Panc1 (cell line): ENCODE results near the gene AGAP1. TPM values are rescaled to one million over a fixed set of nuclear protein-coding genes. Genes with fewer than 3 reads are reported as not detected.

Source experiments
- ATAC-seq: fragments of 200-7000 bp; cut with Tn5 transposase; 2 replicates; pipeline ENCODE4 v1.9.1; 2020; ENCODE audit warnings: mild to moderate bottlenecking, moderate library complexity
- BruUV-seq: library from RNA; stranded (reverse); fragments of 400-500 nt; replicated peaks from 2 replicates; lab custom pipeline; 2021; lab: Mats Ljungman, UMichigan
- CTCF ChIA-PET: fragments of 300-600 bp; sonication (Branson Sonifier 250); formaldehyde crosslinking; loops from one replicate; lab custom pipeline; 2022; ENCODE audit warnings: antibody characterized with exemption; lab: Charles Lee
- POLR2A ChIA-PET: fragments of 300-600 bp; sonication (Branson Sonifier 250); formaldehyde crosslinking; loops from one replicate; lab custom pipeline; 2022; ENCODE audit warnings: antibody characterized with exemption; lab: Charles Lee
- DNase-seq: peaks from one replicate; pipeline ENCODE4 v3.0.0-alpha.2; 2010; ENCODE audit warnings: low read depth, low spot score
- H3K27ac ChIP-seq: 2 replicates; pipeline ENCODE4 v1.5.1; 2011; ENCODE audit warnings: mild to moderate bottlenecking, low read length, inconsistent platforms
- H3K27me3 ChIP-seq: fragments of 200-500 bp; sonication (Bioruptor generic); 2 replicates; pipeline ENCODE4 v1.6.0; 2014; ENCODE audit warnings: low read length, inconsistent platforms; ENCODE audit not compliant: control insufficient read depth, insufficient read depth
- H3K36me3 ChIP-seq: fragments of 200-500 bp; sonication (Bioruptor generic); 2 replicates; pipeline ENCODE4 v1.5.1; 2014; ENCODE audit warnings: inconsistent platforms, mild to moderate bottlenecking, low read length, moderate library complexity; ENCODE audit not compliant: control insufficient read depth, insufficient read depth
- H3K4me1 ChIP-seq: 2 replicates; pipeline ENCODE4 v1.5.1; 2011; ENCODE audit warnings: inconsistent platforms, mild to moderate bottlenecking, low read length, moderate library complexity; ENCODE audit not compliant: control insufficient read depth, insufficient read depth
- H3K4me3 ChIP-seq, 2 experiments: 2 replicates each; pipeline ENCODE4 v1.5.1; 2011 to 2012; ENCODE audit warnings: low read depth in 2 of 2, low read length in 2 of 2, mild to moderate bottlenecking in 2 of 2, inconsistent platforms in 1 of 2, moderate library complexity in 1 of 2
- H3K9me3 ChIP-seq: fragments of 200-500 bp; sonication (Bioruptor generic); 2 replicates; pipeline ENCODE4 v1.5.1; 2014; ENCODE audit warnings: low read depth, mild to moderate bottlenecking, inconsistent platforms, low read length, moderate library complexity; ENCODE audit not compliant: control insufficient read depth, insufficient read depth
- CTCF ChIP-seq: fragments of 450-650 bp; IDR thresholded peaks from 2 replicates; pipeline ENCODE4 v1.5.1; 2017; ENCODE audit warnings: mild to moderate bottlenecking
- POLR2AphosphoS5 ChIP-seq: IDR thresholded peaks from 2 replicates; pipeline ENCODE4 v1.6.1; 2012; ENCODE audit warnings: mild to moderate bottlenecking, low read depth, low read length, moderate library complexity
- SIN3A ChIP-seq: IDR thresholded peaks from 2 replicates; pipeline ENCODE4 v1.6.1; 2012; ENCODE audit warnings: low read depth, mild to moderate bottlenecking, low read length, moderate library complexity, borderline replicate concordance; ENCODE audit not compliant: insufficient read depth
- TCF7L2 ChIP-seq: IDR thresholded peaks from 2 replicates; pipeline ENCODE4 v1.6.1; 2011; ENCODE audit warnings: mild to moderate bottlenecking, low read depth, low read length, inconsistent platforms
- in situ Hi-C: cut with HindIII; loops from 2 replicates; pipeline ENCODE4 v1.10.0; 2016; ENCODE audit warnings: low sequenced_read_pairs, low pct_unique_long_range_greater_than_20kb
- intact Hi-C: fragments of 100-400 bp; cut with micrococcal nuclease; formaldehyde crosslinking; loops from one replicate; pipeline ENCODE4 v1.10.0; 2022; ENCODE audit not compliant: unreplicated experiment
- total RNA-seq: library from RNA; stranded (reverse); gene quantifications from one replicate; pipeline ENCODE4 v1.2.1, GENCODE V29; 2021; ENCODE audit not compliant: unreplicated experiment
- TF ChIP-seq, protein P1 (sequence below), 2 experiments: IDR thresholded peaks; 2 replicates each; pipeline ENCODE4 v1.6.1; 2011 to 2012; ENCODE audit warnings: low read depth in 2 of 2, control low read depth in 1 of 2, low read length in 1 of 2, mild to moderate bottlenecking in 1 of 2, moderate library complexity in 1 of 2; ENCODE audit not compliant: insufficient read depth in 1 of 2

AGAP1 gene
- total RNA-seq, 1 experiment from 2014 or later = 38.9 TPM

DNA sequence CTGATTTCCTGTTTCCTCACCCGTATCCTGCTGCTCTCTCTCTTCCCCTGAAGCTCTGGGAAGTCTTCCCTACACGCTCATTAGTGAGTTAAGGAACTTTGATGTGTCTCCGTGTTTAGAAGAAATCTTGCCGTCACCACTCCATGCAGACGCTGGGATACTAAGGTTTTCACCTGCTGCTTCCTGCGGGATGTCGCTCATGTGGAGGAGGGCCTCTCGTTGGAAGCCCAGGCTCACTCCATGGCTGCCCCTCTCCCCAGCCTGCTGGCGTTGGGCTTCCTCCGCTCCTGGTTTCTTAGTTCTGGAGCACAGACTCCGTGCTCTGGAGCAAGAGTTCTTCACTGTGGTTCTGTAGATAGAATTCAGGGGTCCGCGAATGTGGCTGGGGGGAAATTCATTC lies 348.0 kb downstream of the AGAP1 start:
- Histone ChIP-seq H3K36me3 (no peaks in the 10 kb centered on the region), H3K4me1 (no peaks in the 10 kb centered on the region), H3K27me3 (no peaks in the 10 kb centered on the region), H3K4me3 (no peak overlapping the region), H3K27ac (no peak overlapping the region), H3K9me3 (no peaks in the 10 kb centered on the region)
- in situ Hi-C loops (no loop called here), intact Hi-C loops (no loop called here)
- ChIA-PET POLR2A (no interaction called here), CTCF (no interaction called here)
- DNase-seq (no peak), ATAC-seq (no peak)
- BruUV-seq = no TSS peak
- TF ChIP-seq POLR2AphosphoS5 (no peak), CTCF (no peak), TCF7L2 (no peak), SIN3A (no peak)
- TF ChIP-seq, protein P1, sequence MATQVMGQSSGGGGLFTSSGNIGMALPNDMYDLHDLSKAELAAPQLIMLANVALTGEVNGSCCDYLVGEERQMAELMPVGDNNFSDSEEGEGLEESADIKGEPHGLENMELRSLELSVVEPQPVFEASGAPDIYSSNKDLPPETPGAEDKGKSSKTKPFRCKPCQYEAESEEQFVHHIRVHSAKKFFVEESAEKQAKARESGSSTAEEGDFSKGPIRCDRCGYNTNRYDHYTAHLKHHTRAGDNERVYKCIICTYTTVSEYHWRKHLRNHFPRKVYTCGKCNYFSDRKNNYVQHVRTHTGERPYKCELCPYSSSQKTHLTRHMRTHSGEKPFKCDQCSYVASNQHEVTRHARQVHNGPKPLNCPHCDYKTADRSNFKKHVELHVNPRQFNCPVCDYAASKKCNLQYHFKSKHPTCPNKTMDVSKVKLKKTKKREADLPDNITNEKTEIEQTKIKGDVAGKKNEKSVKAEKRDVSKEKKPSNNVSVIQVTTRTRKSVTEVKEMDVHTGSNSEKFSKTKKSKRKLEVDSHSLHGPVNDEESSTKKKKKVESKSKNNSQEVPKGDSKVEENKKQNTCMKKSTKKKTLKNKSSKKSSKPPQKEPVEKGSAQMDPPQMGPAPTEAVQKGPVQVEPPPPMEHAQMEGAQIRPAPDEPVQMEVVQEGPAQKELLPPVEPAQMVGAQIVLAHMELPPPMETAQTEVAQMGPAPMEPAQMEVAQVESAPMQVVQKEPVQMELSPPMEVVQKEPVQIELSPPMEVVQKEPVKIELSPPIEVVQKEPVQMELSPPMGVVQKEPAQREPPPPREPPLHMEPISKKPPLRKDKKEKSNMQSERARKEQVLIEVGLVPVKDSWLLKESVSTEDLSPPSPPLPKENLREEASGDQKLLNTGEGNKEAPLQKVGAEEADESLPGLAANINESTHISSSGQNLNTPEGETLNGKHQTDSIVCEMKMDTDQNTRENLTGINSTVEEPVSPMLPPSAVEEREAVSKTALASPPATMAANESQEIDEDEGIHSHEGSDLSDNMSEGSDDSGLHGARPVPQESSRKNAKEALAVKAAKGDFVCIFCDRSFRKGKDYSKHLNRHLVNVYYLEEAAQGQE (IDR thresholded peaks at IDR 0.05; ENCODE audit: insufficient read depth in 1 of 2, low read depth in 2 of 2, low read length in 1 of 2) = no peak

GRCh38 chr2:235842941-235843340 lies 349.1 kb downstream of the AGAP1 start:
- intact Hi-C loops = no loop called here
- ATAC-seq = no peak
- Histone ChIP-seq H3K4me1 (no peaks in the 10 kb centered on the region), H3K36me3 (no peaks in the 10 kb centered on the region), H3K9me3 (no peaks in the 10 kb centered on the region), H3K4me3 (no peak overlapping the region), H3K27me3 (no peaks in the 10 kb centered on the region), H3K27ac (no peak overlapping the region)
- TF ChIP-seq, protein P1 (IDR thresholded peaks at IDR 0.05; ENCODE audit: insufficient read depth in 1 of 2, low read depth in 2 of 2, low read length in 1 of 2) = no peak
- TF ChIP-seq CTCF = no peak
- no peak for TF ChIP-seq POLR2AphosphoS5
- TF ChIP-seq TCF7L2 = no peak
- TF ChIP-seq SIN3A = no peak
- in situ Hi-C loops = no loop called here
- BruUV-seq = no TSS peak
- CTCF ChIA-PET = no interaction called here
- DNase-seq = no peak
- POLR2A ChIA-PET = no interaction called here
